HepG2 (cell line): Measurements from ENCODE around the gene KRT3. TPM values are rescaled to one million over a fixed set of nuclear protein-coding genes. Genes with fewer than 3 reads are reported as not detected.

Experiments
- ATAC-seq: fragments of 200-7000 bp; cut with Tn5 transposase; 3 replicates; pipeline ENCODE4 v1.9.1; 2020; ENCODE audit warnings: mild to moderate bottlenecking, moderate library complexity
- BruUV-seq: library from RNA; stranded (reverse); fragments of 400-500 nt; replicated peaks from 2 replicates; lab custom pipeline; 2021; lab: Mats Ljungman, UMichigan
- CTCF ChIA-PET: fragments of 300-600 bp; formaldehyde crosslinking; extraction: SDS; loops from one replicate; lab custom pipeline; 2021; ENCODE audit warnings: low total read pairs, inconsistent platforms, low intra/inter-chr PET ratio; lab: Yijun Ruan, JAX
- POLR2A ChIA-PET: fragments of 350-600 bp; sonication (Branson Sonifier 250); formaldehyde crosslinking; loops from one replicate; lab custom pipeline; 2020; ENCODE audit warnings: antibody characterized with exemption, inconsistent platforms; lab: Yijun Ruan, JAX
- DNase-seq: peaks from one replicate; pipeline ENCODE4 v3.0.0-alpha.2; 2015; ENCODE audit warnings: low spot score
- FAIRE-seq: peaks from 3 replicates; lab custom pipeline; 2011; peaks lifted over from hg19 to GRCh38; lab: Jason Lieb, UNC
- H2AFZ ChIP-seq: one replicate; pipeline ENCODE4 v1.6.1; 2011; ENCODE audit warnings: low read length, inconsistent platforms
- H3K27ac ChIP-seq: fragments of 300-600 bp; 3 replicates; pipeline ENCODE4 v1.8.0; 2011; ENCODE audit warnings: mixed run types, mild to moderate bottlenecking, mixed read lengths, low read length, inconsistent platforms; ENCODE audit not compliant: insufficient read depth; ENCODE audit errors: extremely low read length
- H3K27me3 ChIP-seq, 2 experiments: fragments of 200-600 bp in 1 of 2; 2 replicates in 1 of 2; 3 replicates in 1 of 2; pipeline versions ENCODE4 v1.6.0 to v1.8.0; 2011; ENCODE audit warnings: low read length in 2 of 2, mild to moderate bottlenecking in 2 of 2, moderate library complexity in 2 of 2, inconsistent platforms in 1 of 2; ENCODE audit not compliant: insufficient read depth in 2 of 2, control insufficient read depth in 1 of 2
- H3K36me3 ChIP-seq, 2 experiments: fragments of 200-600 bp in 1 of 2; replicated peaks in 1 of 2; 2 replicates in 1 of 2; 3 replicates in 1 of 2; pipeline versions ENCODE4 v1.5.1 to v1.8.0; 2011; ENCODE audit warnings: low read length in 2 of 2, inconsistent platforms in 1 of 2; ENCODE audit not compliant: insufficient read depth in 2 of 2, control insufficient read depth in 1 of 2
- H3K4me1 ChIP-seq: 2 replicates; pipeline ENCODE4 v1.5.1; 2012; ENCODE audit warnings: low read length, inconsistent platforms; ENCODE audit not compliant: insufficient read depth
- H3K4me2 ChIP-seq: 2 replicates; pipeline ENCODE4 v1.6.0; 2011; ENCODE audit warnings: low read depth, low read length, inconsistent platforms
- H3K4me3 ChIP-seq, 3 experiments: fragments of 200-600 bp in 1 of 3; sonication (generic), shearing (Covaris generic) in 1 of 3; replicated peaks in 1 of 3; 2 replicates each; pipeline ENCODE4 v1.5.1; 2011 to 2016; ENCODE audit warnings: low read length in 3 of 3, inconsistent platforms in 2 of 3, low read depth in 2 of 3, mild to moderate bottlenecking in 2 of 3, control low read depth in 1 of 3, mixed read lengths in 1 of 3; ENCODE audit not compliant: insufficient read depth in 1 of 3
- H3K79me2 ChIP-seq: one replicate; pipeline ENCODE4 v1.6.1; 2011; ENCODE audit warnings: low read length, inconsistent platforms; ENCODE audit not compliant: insufficient read depth
- H3K9ac ChIP-seq: 2 replicates; pipeline ENCODE4 v1.6.0; 2011; ENCODE audit warnings: mild to moderate bottlenecking, low read depth, low read length, inconsistent platforms; ENCODE audit not compliant: insufficient read depth
- H3K9me3 ChIP-seq: 2 replicates; pipeline ENCODE4 v1.5.1; 2012; ENCODE audit warnings: mild to moderate bottlenecking, low read length
- H4K20me1 ChIP-seq: 2 replicates; pipeline ENCODE4 v1.6.0; 2011; ENCODE audit warnings: inconsistent platforms, mild to moderate bottlenecking, low read length, moderate library complexity; ENCODE audit not compliant: insufficient read depth
- HMGXB4 ChIP-seq, 2 experiments: sonication (generic) in 1 of 2; formaldehyde crosslinking in 1 of 2; IDR thresholded peaks; 2 replicates each; pipeline versions ENCODE4 v1.4.0 to v1.6.1; 2018 to 2020; ENCODE audit warnings: missing genetic modification reagents in 2 of 2, borderline replicate concordance in 1 of 2, low read depth in 1 of 2, mild to moderate bottlenecking in 1 of 2, missing biosample characterization in 1 of 2
- HNRNPL ChIP-seq: fragments of 200-400 bp; formaldehyde crosslinking; IDR thresholded peaks from 2 replicates; pipeline ENCODE4 v1.6.1; 2017; ENCODE audit warnings: mild to moderate bottlenecking, low read depth, low read length
- HNRNPLL ChIP-seq: fragments of 200-400 bp; formaldehyde crosslinking; IDR thresholded peaks from 2 replicates; pipeline ENCODE4 v1.6.1; 2017; ENCODE audit warnings: mild to moderate bottlenecking, low read depth, low read length; ENCODE audit not compliant: poor library complexity, severe bottlenecking
- MTF2 ChIP-seq: sonication (generic); formaldehyde crosslinking; IDR thresholded peaks from 2 replicates; pipeline ENCODE4 v1.5.0; 2020; ENCODE audit warnings: missing genetic modification reagents, borderline replicate concordance
- RNF219 ChIP-seq: sonication (generic); formaldehyde crosslinking; IDR thresholded peaks from 2 replicates; pipeline ENCODE4 v1.5.0; 2020; ENCODE audit warnings: mild to moderate bottlenecking, missing genetic modification reagents
- ZEB1 ChIP-seq: IDR thresholded peaks from 2 replicates; pipeline ENCODE4 v1.6.1; 2012; ENCODE audit warnings: mild to moderate bottlenecking, low read depth, inconsistent platforms; ENCODE audit not compliant: insufficient replicate concordance
- ZNF382 ChIP-seq: sonication (generic); formaldehyde crosslinking; IDR thresholded peaks from 2 replicates; pipeline ENCODE4 v1.5.0; 2020; ENCODE audit warnings: missing genetic modification reagents, mild to moderate bottlenecking, borderline replicate concordance
- ZNF546 ChIP-seq: sonication (generic); formaldehyde crosslinking; conservative IDR thresholded peaks from 2 replicates; pipeline ENCODE4 v1.8.1; 2023; ENCODE audit warnings: mild to moderate bottlenecking, missing genetic modification reagents
- ZSCAN12 ChIP-seq: sonication (generic); formaldehyde crosslinking; IDR thresholded peaks from 2 replicates; pipeline ENCODE4 v1.9.0; 2021; ENCODE audit warnings: mild to moderate bottlenecking, missing genetic modification reagents
- WGBS: methylation state at CpG from one replicate; pipeline ENCODE4 v1.1.6; 2017; ENCODE audit warnings: low lambda C conversion rate; 5-methylcytosine and 5-hydroxymethylcytosine counted together
- in situ Hi-C: cut with HindIII; loops from 2 replicates; pipeline ENCODE4 v1.10.0; 2017; ENCODE audit warnings: low pct_unique_long_range_greater_than_20kb; ENCODE audit not compliant: extremely low pct_ligation_motif_present
- intact Hi-C: fragments of 100-400 bp; cut with micrococcal nuclease; formaldehyde crosslinking; loops from one replicate; pipeline ENCODE4 v1.10.0; 2022; ENCODE audit not compliant: unreplicated experiment
- polyA plus RNA-seq, 8 experiments: library from polyadenylated mRNA; depleted of rRNA in 3 of 8; stranded (reverse) in 7 of 8; unstranded in 1 of 8; fragments of >200 nt; fragmentation: Illumina TruSeq in 4 of 8; extraction: Trizol in 4 of 8; gene quantifications; 2 replicates each; pipeline versions ENCODE4 v1.2.1 to v1.2.3, GENCODE V29; 2011 to 2016; ENCODE audit warnings: low read depth in 4 of 8, missing spikeins in 1 of 8, mixed read lengths in 1 of 8; ENCODE audit not compliant: insufficient read depth in 1 of 8
- total RNA-seq, 5 experiments: library from RNA; depleted of rRNA; stranded (reverse); fragments of >200 nt; fragmentation: Illumina TruSeq; extraction: Trizol; gene quantifications; 2 replicates each; pipeline ENCODE4 v1.2.3, GENCODE V29; 2016; ENCODE audit warnings: low read depth in 1 of 5

KRT3 gene
- total and polyA plus RNA-seq, 2 of the 13 experiments (the other 11 are each of a cell fraction or from before 2014, with no cell fraction given), result not detected

GRCh38 chr12:52827499-52828090, 31.7 kb upstream of the KRT3 start:
- Histone ChIP-seq H3K9ac (no peak overlapping the region), H3K9me3 (no peaks in the 10 kb centered on the region), H3K4me3 (no peak overlapping the region), H3K27ac (no peak overlapping the region)
- POLR2A ChIA-PET, result no interaction called here
- no peak for ATAC-seq
- TF ChIP-seq ZNF546 (CRISPR knock-in tag) (no peak), MTF2 (CRISPR knock-in tag) (no peak), ZNF382 (CRISPR knock-in tag) (no peak), HNRNPL (no peak), HMGXB4 (CRISPR knock-in tag; IDR thresholded peaks at IDR 0.05; ENCODE audit: borderline replicate concordance in 1 of 2, low read depth in 1 of 2) (no peak), HNRNPLL (no peak), ZEB1 (no peak), ZSCAN12 (no peak), RNF219 (CRISPR knock-in tag) (no peak)
- TF ChIP-seq, all 625 proteins: peak for 0
- 8% methylated on average over 6 of the region's 6 CpGs for WGBS
- FAIRE-seq (no peak), DNase-seq (no peak)
- in situ Hi-C loops (no loop called here), intact Hi-C loops (no loop called here)
- no peaks in the 10 kb centered on the region for H3K36me3 ChIP-seq
- no peak overlapping the region for H2AFZ ChIP-seq
- H3K4me1 ChIP-seq, result peaks cover 9% of the 10 kb centered on the region
- H3K4me2 ChIP-seq, result no peak overlapping the region
- H3K79me2 ChIP-seq, result no peaks in the 10 kb centered on the region
- H4K20me1 ChIP-seq, result no peaks in the 10 kb centered on the region
- no TSS peak for BruUV-seq
- CTCF ChIA-PET, result no interaction called here
- peaks cover 1 to 17% of the 10 kb centered on the region in 2 experiments; a peak in 3 of 5 replicates for H3K27me3 ChIP-seq
